H1 (cell line): ENCODE data around the gene KRTAP10-12. TPM values are rescaled to one million over a fixed set of nuclear protein-coding genes. Genes with fewer than 3 reads are reported as not detected.

Experiments
- CTCF ChIA-PET: fragments of 300-600 bp; sonication (Branson Sonifier 250); formaldehyde crosslinking; loops from one replicate; lab custom pipeline; 2021; ENCODE audit not compliant: partially characterized antibody; lab: Charles Lee
- POLR2A ChIA-PET: fragments of 300-600 bp; sonication (Branson Sonifier 250); formaldehyde crosslinking; loops from one replicate; lab custom pipeline; 2021; ENCODE audit warnings: inconsistent platforms; ENCODE audit not compliant: partially characterized antibody; lab: Charles Lee
- DNase-seq, 2 experiments: peaks; one replicate each; pipeline versions ENCODE4 v3.0.0 to v3.0.0-alpha.2; 2010 to 2022; ENCODE audit warnings: low spot score in 2 of 2, low read depth in 1 of 2, mixed read lengths in 1 of 2
- FAIRE-seq: peaks from 2 replicates; lab custom pipeline; 2011; peaks lifted over from hg19 to GRCh38; lab: Jason Lieb, UNC
- H2AFZ ChIP-seq: 2 replicates; pipeline ENCODE4 v1.8.1; 2012; ENCODE audit warnings: low read length, inconsistent platforms
- H2AK5ac ChIP-seq: 2 replicates; pipeline ENCODE4 v1.6.1; 2013; ENCODE audit warnings: low read depth, low read length
- H2BK120ac ChIP-seq: replicated peaks from 2 replicates; pipeline ENCODE3; 2013; ENCODE audit warnings: low read depth, low read length, inconsistent platforms
- H2BK12ac ChIP-seq: 2 replicates; pipeline ENCODE4 v1.6.1; 2013; ENCODE audit warnings: low read depth, low read length
- H2BK15ac ChIP-seq: 2 replicates; pipeline ENCODE4 v1.6.1; 2013; ENCODE audit warnings: low read length
- H2BK20ac ChIP-seq: 2 replicates; pipeline ENCODE4 v1.6.1; 2013; ENCODE audit warnings: low read length
- H2BK5ac ChIP-seq: 2 replicates; pipeline ENCODE4 v1.6.1; 2013; ENCODE audit warnings: low read depth, low read length
- H3K14ac ChIP-seq: 2 replicates; pipeline ENCODE4 v1.6.1; 2013; ENCODE audit warnings: inconsistent platforms; ENCODE audit not compliant: insufficient read length
- H3K18ac ChIP-seq: 2 replicates; pipeline ENCODE4 v1.6.1; 2013; ENCODE audit warnings: low read length; ENCODE audit errors: extremely low read depth
- H3K23ac ChIP-seq: 2 replicates; pipeline ENCODE4 v1.6.1; 2013; ENCODE audit warnings: inconsistent platforms; ENCODE audit not compliant: insufficient read length
- H3K23me2 ChIP-seq: 2 replicates; pipeline ENCODE4 v1.6.1; 2013; ENCODE audit warnings: low read depth, low read length
- H3K27ac ChIP-seq: 2 replicates; pipeline ENCODE4 v1.6.1; 2011; ENCODE audit warnings: low read depth, low read length, inconsistent platforms
- H3K27me3 ChIP-seq, 4 experiments: replicated peaks in 1 of 4; 1 replicate in 1 of 4; 2 replicates in 3 of 4; pipeline versions ENCODE4 v1.6.1 to v1.8.1; 2011 to 2013; ENCODE audit warnings: low read length in 3 of 4, mild to moderate bottlenecking in 3 of 4, inconsistent platforms in 2 of 4, mixed read lengths in 2 of 4, moderate library complexity in 1 of 4; ENCODE audit not compliant: control insufficient read depth in 3 of 4, insufficient read depth in 3 of 4; ENCODE audit errors: extremely low read depth in 1 of 4
- H3K36me3 ChIP-seq, 4 experiments: 2 replicates each; pipeline versions ENCODE4 v1.6.1 to v1.8.1; 2011 to 2013; ENCODE audit warnings: mild to moderate bottlenecking in 4 of 4, low read length in 3 of 4, moderate library complexity in 2 of 4, control low read depth in 1 of 4, inconsistent platforms in 1 of 4; ENCODE audit not compliant: insufficient read depth in 4 of 4, control insufficient read depth in 2 of 4
- H3K4ac ChIP-seq: replicated peaks from 2 replicates; pipeline ENCODE3; 2013; ENCODE audit warnings: low read length, low read depth, mixed read lengths, inconsistent platforms; ENCODE audit not compliant: insufficient read length
- H3K4me1 ChIP-seq, 4 experiments: replicated peaks in 1 of 4; 1 replicate in 1 of 4; 2 replicates in 3 of 4; pipeline versions ENCODE4 v1.6.1 to v1.8.1; 2011 to 2013; ENCODE audit warnings: low read length in 3 of 4, inconsistent platforms in 2 of 4, mixed read lengths in 1 of 4; ENCODE audit not compliant: insufficient read depth in 4 of 4, control insufficient read depth in 3 of 4
- H3K4me2 ChIP-seq, 2 experiments: 2 replicates each; pipeline versions ENCODE4 v1.6.1 to v1.8.1; 2011 to 2013; ENCODE audit warnings: low read depth in 2 of 2, low read length in 2 of 2, control low read depth in 1 of 2, inconsistent platforms in 1 of 2, mild to moderate bottlenecking in 1 of 2; ENCODE audit not compliant: insufficient read depth in 1 of 2
- H3K4me3 ChIP-seq, 4 experiments: fragments of 200-600, 300-600 bp in 1 of 4; sonication (generic), shearing (Covaris generic), sonication (Bioruptor Twin) in 1 of 4; 2 replicates each; pipeline versions ENCODE4 v1.5.1 to v1.8.1; 2011 to 2016; ENCODE audit warnings: low read length in 4 of 4, low read depth in 3 of 4, control low read depth in 2 of 4, inconsistent platforms in 2 of 4, mild to moderate bottlenecking in 2 of 4, mixed read lengths in 1 of 4, moderate library complexity in 1 of 4; ENCODE audit not compliant: insufficient read depth in 2 of 4; ENCODE audit errors: extremely low read depth in 1 of 4
- H3K56ac ChIP-seq: replicated peaks from 2 replicates; pipeline ENCODE3; 2013; ENCODE audit warnings: low read depth, mild to moderate bottlenecking, mixed read lengths, low read length, inconsistent platforms; ENCODE audit not compliant: insufficient read length
- H3K79me1 ChIP-seq: 2 replicates; pipeline ENCODE4 v1.6.1; 2013; ENCODE audit warnings: low read depth, low read length, control low read depth
- H3K79me2 ChIP-seq, 2 experiments: 2 replicates each; pipeline versions ENCODE4 v1.6.1 to v1.8.1; 2012 to 2013; ENCODE audit warnings: low read length in 2 of 2, mild to moderate bottlenecking in 2 of 2, inconsistent platforms in 1 of 2; ENCODE audit not compliant: insufficient read depth in 2 of 2, control insufficient read depth in 1 of 2
- H3K9ac ChIP-seq, 4 experiments: replicated peaks in 1 of 4; 1 replicate in 1 of 4; 2 replicates in 3 of 4; pipeline versions ENCODE4 v1.6.1 to v1.8.1; 2011 to 2013; ENCODE audit warnings: low read depth in 3 of 4, low read length in 3 of 4, control low read depth in 2 of 4, mild to moderate bottlenecking in 2 of 4, moderate library complexity in 2 of 4, inconsistent platforms in 1 of 4; ENCODE audit errors: extremely low read depth in 1 of 4
- H3K9me3 ChIP-seq, 2 experiments: 2 replicates each; pipeline versions ENCODE4 v1.6.1 to v1.8.1; 2012 to 2013; ENCODE audit warnings: mild to moderate bottlenecking in 2 of 2, moderate library complexity in 2 of 2, control low read depth in 1 of 2, inconsistent platforms in 1 of 2, low read depth in 1 of 2, low read length in 1 of 2, mixed read lengths in 1 of 2; ENCODE audit not compliant: insufficient read depth in 2 of 2
- H4K20me1 ChIP-seq, 2 experiments: replicated peaks in 1 of 2; 2 replicates each; pipeline versions ENCODE3 to v1.8.1; 2011 to 2013; ENCODE audit warnings: inconsistent platforms in 2 of 2, low read length in 2 of 2, mild to moderate bottlenecking in 1 of 2; ENCODE audit not compliant: insufficient read depth in 2 of 2, control insufficient read depth in 1 of 2
- H4K5ac ChIP-seq: 2 replicates; pipeline ENCODE4 v1.6.1; 2013; ENCODE audit warnings: low read length, low read depth, mixed read lengths, inconsistent platforms; ENCODE audit not compliant: insufficient read length
- H4K8ac ChIP-seq: 2 replicates; pipeline ENCODE4 v1.8.0; 2013; ENCODE audit warnings: mild to moderate bottlenecking, moderate library complexity, low read length, inconsistent platforms; ENCODE audit not compliant: insufficient read depth; ENCODE audit errors: extremely low read depth
- H4K91ac ChIP-seq: replicated peaks from 2 replicates; pipeline ENCODE3; 2013; ENCODE audit warnings: low read length, mixed read lengths, inconsistent platforms; ENCODE audit not compliant: insufficient read length
- ATF3 ChIP-seq: IDR thresholded peaks from 2 replicates; pipeline ENCODE4 v1.6.1; 2011; ENCODE audit warnings: low read depth, mild to moderate bottlenecking, low read length; ENCODE audit not compliant: insufficient read depth
- BACH1 ChIP-seq: IDR thresholded peaks from 2 replicates; pipeline ENCODE4 v1.6.1; 2012; ENCODE audit warnings: low read length, improper control_type of control experiment
- CBX8 ChIP-seq: fragments of 300-800, 300-1000 bp; sonication (generic); IDR thresholded peaks from 2 replicates; pipeline ENCODE4 v1.7.1; 2016; ENCODE audit warnings: low read depth, low read length, borderline replicate concordance
- KDM1A ChIP-seq: fragments of 200-600, 300-600 bp; sonication (generic); IDR thresholded peaks from 2 replicates; pipeline ENCODE4 v1.7.1; 2016; ENCODE audit warnings: mild to moderate bottlenecking, low read length, borderline replicate concordance
- POU5F1 ChIP-seq: IDR thresholded peaks from 2 replicates; pipeline ENCODE4 v1.6.1; 2011; ENCODE audit warnings: low read depth, mild to moderate bottlenecking, low read length, moderate library complexity
- RBBP5 ChIP-seq: IDR thresholded peaks from 2 replicates; pipeline ENCODE4 v1.7.1; 2012; ENCODE audit warnings: low read depth, mild to moderate bottlenecking, inconsistent platforms, low read length, moderate library complexity, borderline replicate concordance
- SIN3A ChIP-seq, 2 experiments: IDR thresholded peaks in 1 of 2; conservative IDR thresholded peaks in 1 of 2; 2 replicates each; pipeline ENCODE4 v1.6.1; 2011 to 2012; ENCODE audit warnings: low read length in 2 of 2, improper control_type of control experiment in 1 of 2, low read depth in 1 of 2, mild to moderate bottlenecking in 1 of 2
- SP4 ChIP-seq: IDR thresholded peaks from 2 replicates; pipeline ENCODE4 v1.6.1; 2012; ENCODE audit warnings: low read length, inconsistent platforms
- WGBS, 2 experiments: shearing (Covaris generic) in 1 of 2; methylation state at CpG; one replicate each; pipeline versions ENCODE4 v1.1.6 to v1.1.7; 2013 to 2015; ENCODE audit warnings: low lambda C conversion rate in 2 of 2, mixed read lengths in 2 of 2, inconsistent platforms in 1 of 2, low coverage in 1 of 2, missing lambda C conversion rate in 1 of 2; ENCODE audit not compliant: insufficient replicate concordance in 2 of 2, insufficient coverage in 1 of 2, insufficient read length in 1 of 2; ENCODE audit errors: extremely low coverage in 1 of 2, missing lambda C conversion rate in 1 of 2; 5-methylcytosine and 5-hydroxymethylcytosine counted together
- polyA plus RNA-seq, 7 experiments: library from polyadenylated mRNA; depleted of rRNA in 3 of 7; stranded (reverse) in 5 of 7; unstranded in 2 of 7; fragments of >200 nt in 5 of 7; fragments of 200-250 nt in 2 of 7; gene quantifications; 1 replicate in 5 of 7; 2 replicates in 1 of 7; 4 replicates in 1 of 7; pipeline versions ENCODE4 v1.2.1 to v1.2.3, GENCODE V29; 2011 to 2013; ENCODE audit warnings: missing spikeins in 2 of 7, mixed read lengths in 2 of 7
- total RNA-seq: library from RNA; stranded (reverse); fragmentation: NEBNext Ultra II Directional; extraction: Animal tissue kit (Norgen Biotek cat#: 25700); gene quantifications from 2 replicates; pipeline ENCODE4 v1.2.1, GENCODE V29; 2021

Gene KRTAP10-12
- total and polyA plus RNA-seq, 2 of the 8 experiments (the other 6 are each of a cell fraction or from before 2014, with no cell fraction given): not detected

GRCh38 chr21:44736291-44737004 is 39.5 kb downstream of the KRTAP10-12 start:
- H3K79me2 ChIP-seq: no peaks in the 10 kb centered on the region
- no peak overlapping the region for H3K27ac ChIP-seq
- H4K91ac ChIP-seq: no peak overlapping the region
- H3K4me2 ChIP-seq: no peak overlapping the region
- H3K14ac ChIP-seq: no peak overlapping the region
- no peak overlapping the region for H2AFZ ChIP-seq
- no peaks in the 10 kb centered on the region for H3K27me3 ChIP-seq
- H3K23me2 ChIP-seq: no peaks in the 10 kb centered on the region
- CTCF ChIA-PET: interaction anchor here (0.6 kb wide), 1 partner anchor 17 kb away, joined by 3 read pairs; no protein-coding TSS in a partner anchor
- H3K18ac ChIP-seq: no peak overlapping the region
- no peak overlapping the region for H3K4ac ChIP-seq
- H3K9me3 ChIP-seq: peaks cover 47 to 65% of the 10 kb centered on the region in 2 experiments
- no peak overlapping the region for H3K4me3 ChIP-seq
- H4K8ac ChIP-seq: no peak overlapping the region
- H2BK20ac ChIP-seq: no peak overlapping the region
- peak in 1 of 2 experiments; percentile 22 for DNase-seq
- no peak overlapping the region for H4K5ac ChIP-seq
- no peak overlapping the region for H2BK15ac ChIP-seq
- 89% methylated on average over 8 of the region's 8 CpGs; no CpG with 5 or more reads in 1 of the 2 experiments for WGBS, 2 experiments
- no peak overlapping the region for H3K9ac ChIP-seq
- H3K36me3 ChIP-seq: no peaks in the 10 kb centered on the region
- POLR2A ChIA-PET: interaction anchor here (1.1 to 1.7 kb wide), 2 partner anchors 9 to 31 kb away, joined by 3 to 4 read pairs; no protein-coding TSS in a partner anchor
- no peaks in the 10 kb centered on the region for H3K79me1 ChIP-seq
- no peak overlapping the region for H3K23ac ChIP-seq
- no peaks in the 10 kb centered on the region for H3K4me1 ChIP-seq
- no peak overlapping the region for H2BK5ac ChIP-seq
- H2AK5ac ChIP-seq: no peak overlapping the region
- H3K56ac ChIP-seq: no peak overlapping the region
- no peak for FAIRE-seq
- H2BK12ac ChIP-seq: 0 out of 2 replicates have a peak overlapping the region, but pooled peaks have one; percentile 17
- H4K20me1 ChIP-seq: no peaks in the 10 kb centered on the region
- H2BK120ac ChIP-seq: no peak overlapping the region
- TF ChIP-seq KDM1A: no peak
- TF ChIP-seq CBX8: no peak
- TF ChIP-seq BACH1: no peak
- TF ChIP-seq ATF3: no peak
- TF ChIP-seq SIN3A (conservative IDR thresholded peaks at IDR 0.05 in 1 of 2, IDR thresholded peaks at IDR 0.05 in 1 of 2; ENCODE audit: low read depth in 1 of 2, low read length in 2 of 2): no peak
- TF ChIP-seq POU5F1: no peak
- TF ChIP-seq RBBP5: no peak
- TF ChIP-seq SP4: no peak
